Fibroblast of the aortic adventitia (primary cell): Measurements from ENCODE around the gene TSHZ3. TPM values are rescaled to one million over a fixed set of nuclear protein-coding genes. Genes with fewer than 3 reads are reported as not detected.
A peak's percentile ranks its signal among the peaks of the same experiment; 100 is the strongest.

Experiments
- DNase-seq: peaks from one replicate; pipeline ENCODE4 v3.0.0-alpha.2; 2010; ENCODE audit warnings: low read depth
- H3K4me3 ChIP-seq: 2 replicates; pipeline ENCODE4 v1.5.1; 2011; ENCODE audit warnings: low read depth, mild to moderate bottlenecking, control low read depth, low read length, moderate library complexity
- total RNA-seq: library from RNA; depleted of rRNA; stranded (reverse); fragments of >200 nt; gene quantifications from 2 replicates; pipeline ENCODE4 v1.2.3, GENCODE V29; 2012; ENCODE audit warnings: low replicate concordance
- TF ChIP-seq, protein P1 (sequence below): IDR thresholded peaks from 2 replicates; pipeline ENCODE4 v1.5.1; 2011; ENCODE audit warnings: mild to moderate bottlenecking, low read length, control low read depth, inconsistent platforms; ENCODE audit not compliant: insufficient read depth

The TSHZ3 gene, protein sequence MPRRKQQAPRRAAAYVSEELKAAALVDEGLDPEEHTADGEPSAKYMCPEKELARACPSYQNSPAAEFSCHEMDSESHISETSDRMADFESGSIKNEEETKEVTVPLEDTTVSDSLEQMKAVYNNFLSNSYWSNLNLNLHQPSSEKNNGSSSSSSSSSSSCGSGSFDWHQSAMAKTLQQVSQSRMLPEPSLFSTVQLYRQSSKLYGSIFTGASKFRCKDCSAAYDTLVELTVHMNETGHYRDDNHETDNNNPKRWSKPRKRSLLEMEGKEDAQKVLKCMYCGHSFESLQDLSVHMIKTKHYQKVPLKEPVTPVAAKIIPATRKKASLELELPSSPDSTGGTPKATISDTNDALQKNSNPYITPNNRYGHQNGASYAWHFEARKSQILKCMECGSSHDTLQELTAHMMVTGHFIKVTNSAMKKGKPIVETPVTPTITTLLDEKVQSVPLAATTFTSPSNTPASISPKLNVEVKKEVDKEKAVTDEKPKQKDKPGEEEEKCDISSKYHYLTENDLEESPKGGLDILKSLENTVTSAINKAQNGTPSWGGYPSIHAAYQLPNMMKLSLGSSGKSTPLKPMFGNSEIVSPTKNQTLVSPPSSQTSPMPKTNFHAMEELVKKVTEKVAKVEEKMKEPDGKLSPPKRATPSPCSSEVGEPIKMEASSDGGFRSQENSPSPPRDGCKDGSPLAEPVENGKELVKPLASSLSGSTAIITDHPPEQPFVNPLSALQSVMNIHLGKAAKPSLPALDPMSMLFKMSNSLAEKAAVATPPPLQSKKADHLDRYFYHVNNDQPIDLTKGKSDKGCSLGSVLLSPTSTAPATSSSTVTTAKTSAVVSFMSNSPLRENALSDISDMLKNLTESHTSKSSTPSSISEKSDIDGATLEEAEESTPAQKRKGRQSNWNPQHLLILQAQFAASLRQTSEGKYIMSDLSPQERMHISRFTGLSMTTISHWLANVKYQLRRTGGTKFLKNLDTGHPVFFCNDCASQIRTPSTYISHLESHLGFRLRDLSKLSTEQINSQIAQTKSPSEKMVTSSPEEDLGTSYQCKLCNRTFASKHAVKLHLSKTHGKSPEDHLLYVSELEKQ
- total RNA-seq, result 5.7 and 14.0 TPM in 2 replicates

DNA sequence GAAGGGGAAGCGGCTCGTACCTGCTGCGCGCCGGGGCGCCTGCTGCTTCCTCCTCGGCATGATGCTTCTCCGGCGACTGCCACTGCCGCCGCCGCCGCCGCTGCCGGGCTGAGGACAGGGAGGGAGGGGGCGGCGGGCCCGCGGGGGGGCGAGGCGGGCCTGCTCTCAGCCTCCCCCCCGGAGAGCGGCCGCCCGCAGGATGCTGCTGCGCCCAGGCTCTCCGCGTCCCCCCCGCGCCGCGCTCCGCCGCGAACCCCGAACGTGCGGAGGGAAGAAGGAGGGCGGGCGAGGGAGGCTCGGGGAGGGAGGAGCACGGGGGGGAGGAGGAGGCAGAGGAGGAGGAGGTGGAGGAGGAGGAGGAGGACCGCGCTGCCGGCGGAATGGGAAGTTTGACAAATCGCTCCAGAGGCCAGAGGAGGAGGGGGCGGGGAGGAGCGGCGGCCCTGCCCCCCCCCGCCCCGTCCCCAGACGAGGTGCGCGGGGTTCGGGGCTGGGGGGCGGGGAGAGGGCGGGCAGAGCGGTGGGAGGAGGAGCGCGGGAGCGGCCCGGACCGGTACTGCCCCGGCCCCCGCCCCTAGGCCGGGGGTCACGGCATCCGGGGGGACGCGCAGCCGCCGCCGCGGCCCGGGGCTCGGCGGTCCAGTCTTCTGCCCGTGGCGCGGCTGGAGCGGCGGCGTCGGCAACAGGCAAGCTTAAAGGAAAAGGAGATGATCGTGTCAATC lies at the start of gene TSHZ3:
Gene TSHZ3, minus strand, starts transcription at position 277 of the 722 bp plus-strand sequence. Its CDS starts 217 bp downstream, at position 60.
- TF ChIP-seq, protein P1, sequence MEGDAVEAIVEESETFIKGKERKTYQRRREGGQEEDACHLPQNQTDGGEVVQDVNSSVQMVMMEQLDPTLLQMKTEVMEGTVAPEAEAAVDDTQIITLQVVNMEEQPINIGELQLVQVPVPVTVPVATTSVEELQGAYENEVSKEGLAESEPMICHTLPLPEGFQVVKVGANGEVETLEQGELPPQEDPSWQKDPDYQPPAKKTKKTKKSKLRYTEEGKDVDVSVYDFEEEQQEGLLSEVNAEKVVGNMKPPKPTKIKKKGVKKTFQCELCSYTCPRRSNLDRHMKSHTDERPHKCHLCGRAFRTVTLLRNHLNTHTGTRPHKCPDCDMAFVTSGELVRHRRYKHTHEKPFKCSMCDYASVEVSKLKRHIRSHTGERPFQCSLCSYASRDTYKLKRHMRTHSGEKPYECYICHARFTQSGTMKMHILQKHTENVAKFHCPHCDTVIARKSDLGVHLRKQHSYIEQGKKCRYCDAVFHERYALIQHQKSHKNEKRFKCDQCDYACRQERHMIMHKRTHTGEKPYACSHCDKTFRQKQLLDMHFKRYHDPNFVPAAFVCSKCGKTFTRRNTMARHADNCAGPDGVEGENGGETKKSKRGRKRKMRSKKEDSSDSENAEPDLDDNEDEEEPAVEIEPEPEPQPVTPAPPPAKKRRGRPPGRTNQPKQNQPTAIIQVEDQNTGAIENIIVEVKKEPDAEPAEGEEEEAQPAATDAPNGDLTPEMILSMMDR, result no peak
- DNase-seq, result peak; percentile 88
- H3K4me3 ChIP-seq, result peak within 1 kb of the TSS; percentile 85

DNA sequence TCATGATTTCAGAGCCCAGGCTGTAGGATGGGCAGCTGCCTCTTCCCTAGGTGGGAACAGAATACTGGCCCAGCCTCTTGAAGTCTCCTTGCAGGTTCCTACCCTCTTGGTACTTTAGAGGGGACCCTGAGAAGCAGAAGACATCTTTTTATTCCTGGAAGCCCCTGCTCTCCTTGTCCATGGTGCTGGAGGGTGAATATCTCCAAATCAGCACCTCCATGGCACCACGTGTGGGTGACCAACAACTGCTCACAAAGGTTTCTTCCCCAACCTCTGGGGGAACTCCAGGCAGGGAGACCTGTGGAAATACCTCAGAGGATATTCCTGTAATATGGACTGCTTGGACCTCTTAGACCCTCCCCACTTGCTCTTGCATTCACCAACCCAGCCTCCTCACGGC lies 48.1 kb upstream of the TSHZ3 start:
- H3K4me3 ChIP-seq, result no peak overlapping the region
- no peak for DNase-seq
- TF ChIP-seq, protein P1, result no peak

DNA sequence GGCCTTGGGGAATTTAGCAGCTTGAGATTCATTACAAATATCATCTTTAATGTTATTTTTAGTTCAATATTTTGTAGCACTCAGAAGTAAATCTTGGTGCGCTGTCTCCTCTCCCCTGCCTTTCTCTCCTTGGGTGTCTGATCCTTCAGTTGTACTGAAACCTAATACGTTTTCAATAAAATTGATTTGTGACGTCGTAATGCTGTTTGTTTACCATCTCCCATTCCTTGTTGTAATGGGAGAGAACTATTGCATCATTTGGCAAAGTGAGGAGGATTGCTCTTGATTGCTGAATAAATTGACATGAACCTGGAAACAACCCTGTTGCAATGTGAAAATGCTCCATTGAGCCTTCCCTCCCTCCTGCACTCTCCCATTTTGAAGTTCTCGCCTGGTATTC lies 43.2 kb upstream of the TSHZ3 start:
- DNase-seq, result peak; percentile 21
- TF ChIP-seq, protein P1, result no peak
- no peak overlapping the region for H3K4me3 ChIP-seq

DNA sequence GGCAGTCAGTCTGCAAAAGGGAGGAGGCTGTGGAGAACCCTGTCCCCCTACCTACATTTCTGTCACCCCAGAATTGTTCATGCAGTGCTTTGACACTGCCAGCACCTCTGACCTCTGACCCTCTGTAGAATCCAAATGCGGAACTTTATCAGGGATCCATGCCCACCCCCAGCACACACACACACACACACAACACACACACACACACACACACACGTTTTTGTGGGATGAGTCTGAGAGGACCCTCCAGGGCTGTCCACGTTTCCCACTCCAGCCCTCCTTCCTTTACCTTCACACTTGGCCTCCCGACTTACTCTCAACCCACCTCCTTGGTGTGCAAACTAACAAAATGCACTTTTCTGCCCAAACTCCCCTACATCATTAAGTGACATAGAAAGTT lies 42.3 kb upstream of the TSHZ3 start:
- no peak overlapping the region for H3K4me3 ChIP-seq
- DNase-seq, result no peak
- TF ChIP-seq, protein P1, result no peak

DNA sequence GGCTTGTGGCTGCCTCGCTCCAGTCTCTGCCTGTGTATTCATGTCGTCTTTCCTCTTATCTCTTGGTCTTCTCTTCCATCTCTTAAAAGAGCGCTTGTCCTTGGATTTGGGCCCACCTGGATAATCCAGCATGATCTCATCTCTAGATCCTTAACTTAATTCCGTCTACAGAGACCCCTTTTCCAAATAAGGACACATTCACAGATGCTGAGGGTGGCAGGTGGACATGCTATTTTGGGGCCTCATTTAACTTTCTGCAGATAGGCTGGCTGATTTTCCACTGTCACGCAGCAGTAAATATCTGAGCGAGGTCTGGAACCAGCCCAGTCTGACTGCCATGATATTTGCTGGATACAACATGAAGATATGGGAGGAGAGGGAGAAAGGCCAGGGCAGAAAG lies 41.5 kb upstream of the TSHZ3 start:
- TF ChIP-seq, protein P1, result no peak
- DNase-seq, result no peak
- no peak overlapping the region for H3K4me3 ChIP-seq

DNA sequence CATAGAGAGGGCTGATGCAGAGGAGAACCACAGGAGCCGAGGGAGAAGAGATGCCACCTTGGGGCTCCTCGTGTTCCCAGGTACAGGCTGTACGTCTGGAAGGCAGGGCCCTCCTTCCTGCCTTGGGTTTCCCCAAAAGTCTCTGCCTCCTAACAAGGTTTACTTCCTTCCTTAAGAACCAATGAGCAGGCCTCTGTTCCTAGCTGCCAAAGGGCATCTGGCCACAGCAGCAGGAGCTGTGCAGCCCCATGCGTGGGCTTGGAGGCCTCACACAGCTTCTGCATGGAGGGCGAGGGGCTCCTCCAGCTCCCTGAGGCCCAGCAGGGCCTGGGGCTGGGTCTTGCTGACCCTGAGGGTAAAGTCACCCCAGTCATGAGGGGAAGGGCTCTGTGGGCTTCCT lies 40.6 kb upstream of the TSHZ3 start:
- H3K4me3 ChIP-seq, result no peak overlapping the region
- TF ChIP-seq, protein P1, result no peak
- DNase-seq, result no peak
